Choroid plexus epithelial cell (primary cell): ENCODE results near the gene KCTD17.

ENCODE experiments used
- DNase-seq: peaks from one replicate; pipeline ENCODE4 v3.0.0-alpha.2; 2010; ENCODE audit warnings: low read depth
- H3K4me3 ChIP-seq: 2 replicates; pipeline ENCODE4 v1.5.1; 2011; ENCODE audit warnings: low read depth, mild to moderate bottlenecking, control low read depth, low read length, moderate library complexity
- TF ChIP-seq, protein P1 (sequence below): conservative IDR thresholded peaks from 2 replicates; pipeline ENCODE4 v1.5.1; 2011; ENCODE audit warnings: low read depth, mild to moderate bottlenecking, control low read depth, inconsistent platforms, low read length, moderate library complexity

The KCTD17 gene

DNA sequence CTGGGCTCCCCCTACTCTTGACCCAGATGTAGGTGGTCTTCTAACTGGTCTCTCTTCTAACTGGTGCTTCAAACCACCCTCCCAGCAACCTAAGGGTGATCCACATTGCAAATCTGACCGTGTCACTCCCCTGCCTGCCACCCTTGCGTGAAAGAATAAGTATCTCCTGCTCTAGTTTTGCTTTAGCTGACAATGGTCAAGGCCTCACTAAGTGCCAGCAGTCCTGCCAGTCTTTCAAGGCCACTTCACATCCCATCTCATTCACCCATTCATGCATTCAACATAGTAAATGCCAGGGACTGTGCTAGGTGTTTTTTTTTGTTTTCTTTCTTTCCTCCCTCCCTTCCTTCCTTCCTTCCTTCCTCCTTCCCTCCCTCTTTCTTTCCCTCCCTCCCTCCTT lies 2.3 kb upstream of the KCTD17 start:
- DNase-seq: no peak
- TF ChIP-seq, protein P1, sequence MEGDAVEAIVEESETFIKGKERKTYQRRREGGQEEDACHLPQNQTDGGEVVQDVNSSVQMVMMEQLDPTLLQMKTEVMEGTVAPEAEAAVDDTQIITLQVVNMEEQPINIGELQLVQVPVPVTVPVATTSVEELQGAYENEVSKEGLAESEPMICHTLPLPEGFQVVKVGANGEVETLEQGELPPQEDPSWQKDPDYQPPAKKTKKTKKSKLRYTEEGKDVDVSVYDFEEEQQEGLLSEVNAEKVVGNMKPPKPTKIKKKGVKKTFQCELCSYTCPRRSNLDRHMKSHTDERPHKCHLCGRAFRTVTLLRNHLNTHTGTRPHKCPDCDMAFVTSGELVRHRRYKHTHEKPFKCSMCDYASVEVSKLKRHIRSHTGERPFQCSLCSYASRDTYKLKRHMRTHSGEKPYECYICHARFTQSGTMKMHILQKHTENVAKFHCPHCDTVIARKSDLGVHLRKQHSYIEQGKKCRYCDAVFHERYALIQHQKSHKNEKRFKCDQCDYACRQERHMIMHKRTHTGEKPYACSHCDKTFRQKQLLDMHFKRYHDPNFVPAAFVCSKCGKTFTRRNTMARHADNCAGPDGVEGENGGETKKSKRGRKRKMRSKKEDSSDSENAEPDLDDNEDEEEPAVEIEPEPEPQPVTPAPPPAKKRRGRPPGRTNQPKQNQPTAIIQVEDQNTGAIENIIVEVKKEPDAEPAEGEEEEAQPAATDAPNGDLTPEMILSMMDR: no peak
- no peak overlapping the region for H3K4me3 ChIP-seq

DNA sequence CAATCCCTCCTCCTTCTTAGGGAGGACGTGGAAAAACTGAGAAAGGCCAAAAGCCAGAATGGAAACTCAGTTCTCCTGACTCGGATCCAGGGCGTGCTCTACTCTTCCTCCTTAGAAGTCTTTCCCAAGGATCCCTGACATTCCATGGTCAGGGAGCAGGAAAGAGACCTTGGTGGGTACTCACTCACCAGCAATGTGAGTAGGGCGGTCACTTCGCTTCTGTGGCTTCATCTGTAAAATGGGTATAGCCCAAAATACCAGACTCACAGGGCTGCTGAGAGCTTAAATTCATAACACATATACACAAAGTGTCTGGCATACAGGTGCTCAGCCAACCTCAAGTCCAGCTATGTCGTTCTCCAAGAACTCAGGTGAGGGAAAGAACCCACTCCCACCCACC lies 629 bp upstream of the KCTD17 start:
- DNase-seq: no peak
- TF ChIP-seq, protein P1: no peak
- no peak overlapping the region for H3K4me3 ChIP-seq

DNA sequence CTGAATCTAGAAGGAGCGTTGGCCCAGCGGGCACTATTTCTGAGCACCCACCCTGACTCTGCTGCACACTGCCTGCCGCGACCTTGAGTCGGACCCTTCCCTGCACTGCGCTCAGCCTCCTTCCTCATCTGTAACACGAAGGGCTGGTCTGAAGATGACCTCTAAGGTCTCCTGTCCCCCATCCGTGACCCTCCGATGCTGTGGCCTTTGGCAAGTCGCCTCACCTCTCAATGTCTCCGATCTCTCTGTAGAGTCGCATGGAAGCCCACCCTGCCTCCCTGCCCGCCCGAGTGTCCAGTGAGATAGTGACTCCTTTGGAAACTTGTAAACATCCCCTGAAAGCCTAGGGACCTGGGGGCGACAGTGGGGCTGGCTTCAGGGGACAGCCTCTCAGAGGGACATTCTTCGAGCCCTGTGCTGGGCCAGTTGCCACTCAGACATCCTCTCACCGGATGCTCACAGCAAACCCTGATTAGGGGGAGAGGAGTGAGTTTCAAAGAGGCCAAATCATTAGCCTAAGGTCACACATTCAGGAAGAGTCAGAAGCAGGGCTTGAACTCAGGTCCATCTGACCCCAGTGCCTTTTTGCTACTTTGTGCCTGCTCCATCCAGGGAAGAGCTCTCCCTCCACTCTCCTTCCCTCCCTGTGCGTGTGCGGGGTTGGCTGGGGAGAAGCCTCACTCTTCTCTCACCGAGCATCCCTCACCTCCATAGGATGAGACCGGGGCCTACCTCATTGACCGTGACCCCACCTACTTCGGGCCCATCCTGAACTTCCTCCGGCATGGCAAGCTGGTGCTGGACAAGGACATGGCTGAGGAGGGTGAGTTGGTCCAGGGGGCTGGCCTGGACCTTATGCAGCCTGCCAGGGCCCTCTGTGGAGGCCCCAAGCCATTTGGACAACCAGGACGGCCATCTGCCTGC lies 1.1 kb downstream of the KCTD17 start:
- TF ChIP-seq, protein P1: no peak
- no peak for DNase-seq
- peak overlapping the region; percentile 76 for H3K4me3 ChIP-seq

DNA sequence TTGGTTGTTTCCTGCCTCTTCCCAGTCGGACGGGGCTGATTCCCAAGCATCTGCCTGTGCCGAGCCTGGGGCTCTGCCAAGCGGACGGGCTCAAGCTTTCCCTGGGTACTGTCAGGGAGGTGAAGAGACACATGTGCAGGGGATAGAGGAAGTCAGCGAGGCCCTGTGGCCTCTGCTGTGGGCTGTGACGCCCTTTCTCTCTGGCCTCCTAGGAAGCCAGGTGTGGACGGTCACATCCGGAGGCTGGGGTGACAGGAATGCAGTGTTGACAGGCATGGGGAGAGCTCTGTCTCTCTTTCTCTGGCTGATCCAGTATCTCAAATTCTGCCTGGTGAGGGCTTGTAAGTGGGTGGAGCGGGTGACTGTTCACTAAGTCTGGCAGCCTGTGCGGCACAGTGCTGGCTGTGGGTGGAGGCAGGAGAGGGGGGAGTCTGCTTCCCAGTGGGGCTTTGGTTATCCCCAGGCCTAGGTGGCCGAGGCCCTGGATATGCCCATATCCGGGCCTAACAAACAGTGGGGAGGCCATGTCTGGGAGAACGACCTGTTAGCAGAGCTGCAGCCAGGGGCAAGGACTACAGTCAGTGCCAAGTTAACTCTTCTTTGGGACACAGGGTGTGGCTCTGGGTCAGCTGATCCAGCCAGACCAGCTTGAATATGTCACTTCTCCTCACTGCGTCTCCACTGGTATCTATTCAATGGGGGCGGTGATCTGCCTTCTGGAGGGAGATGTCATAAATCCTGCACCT lies 1.9 kb downstream of the KCTD17 start:
- DNase-seq: no peak
- H3K4me3 ChIP-seq: no peak overlapping the region
- TF ChIP-seq, protein P1: no peak

DNA sequence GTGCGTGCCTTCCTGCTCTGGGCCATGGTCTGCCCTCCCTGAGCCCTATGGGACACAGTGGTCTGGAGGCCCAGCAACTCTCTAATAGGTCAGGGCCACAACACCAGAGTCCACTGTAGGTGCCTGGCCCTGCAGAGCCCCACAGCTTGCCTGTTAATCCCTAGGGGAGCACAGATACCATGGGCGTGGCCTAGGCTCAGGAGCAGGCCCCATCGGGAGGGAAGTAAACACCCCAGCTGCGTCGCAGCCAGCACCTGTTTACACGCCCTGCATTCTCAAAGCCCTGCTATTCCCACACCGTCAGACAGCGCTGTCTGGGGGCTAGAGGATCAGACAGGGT lies 2.5 kb downstream of the KCTD17 start:
- no peak for DNase-seq
- H3K4me3 ChIP-seq: no peak overlapping the region
- TF ChIP-seq, protein P1: no peak

DNA sequence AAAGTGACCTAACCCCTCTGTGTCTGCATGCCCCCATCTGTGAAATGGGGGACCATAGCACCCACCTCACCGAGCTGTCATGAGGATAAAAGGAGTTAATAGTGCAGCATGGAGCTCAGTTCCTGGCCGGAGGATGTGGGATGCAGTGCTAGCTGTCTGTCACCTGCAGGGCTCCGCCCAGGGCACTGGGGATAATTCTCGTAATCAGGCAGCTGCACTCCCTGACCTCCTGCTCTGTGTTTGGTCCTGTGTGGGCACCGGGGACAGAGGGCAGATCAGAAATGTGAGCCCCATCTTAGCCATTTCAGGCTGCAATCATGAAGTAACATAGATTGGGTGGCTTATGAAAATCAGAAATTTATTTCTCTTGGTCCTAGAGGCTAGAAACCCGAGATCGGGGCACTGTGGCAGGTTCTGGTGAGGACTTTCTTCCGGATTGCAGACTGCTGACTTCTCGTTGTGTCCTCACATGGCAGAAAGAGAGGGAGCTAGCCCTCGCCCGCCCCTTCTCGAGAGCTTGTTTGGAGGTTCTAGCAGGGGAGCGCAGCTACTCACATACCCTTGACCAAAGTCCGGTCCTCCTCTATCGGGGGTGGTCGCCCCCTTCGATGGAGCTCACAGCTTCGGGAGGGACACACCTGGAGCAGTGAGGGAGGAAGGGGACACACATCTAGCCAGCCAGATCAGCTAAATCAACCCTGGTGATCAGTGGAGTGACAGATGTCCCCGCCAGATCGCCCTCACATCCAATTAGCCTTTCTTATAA lies 3.2 kb downstream of the KCTD17 start:
- TF ChIP-seq, protein P1: no peak
- no peak overlapping the region for H3K4me3 ChIP-seq
- DNase-seq: no peak
